Activated naive CD8-positive, alpha-beta T cell treated with anti-CD3 and anti-CD28 coated beads for 36 hours (primary cell): ENCODE data around the gene PTTG1. TPM values are rescaled to one million over a fixed set of nuclear protein-coding genes. Genes with fewer than 3 reads are reported as not detected.
A peak's percentile ranks its signal among the peaks of the same experiment; 100 is the strongest.

Source experiments
- DNase-seq: peaks from one replicate; pipeline ENCODE4 v3.0.0; 2021
- H3K27ac Mint-ChIP-seq: one replicate; pipeline ENCODE4 v1.8.0; 2022; ENCODE audit warnings: mild to moderate bottlenecking, moderate library complexity, mixed read lengths
- H3K27me3 Mint-ChIP-seq: one replicate; pipeline ENCODE4 v1.8.0; 2022; ENCODE audit warnings: mild to moderate bottlenecking, mixed read lengths
- H3K36me3 Mint-ChIP-seq: one replicate; pipeline ENCODE4 v1.8.0; 2021; ENCODE audit warnings: mild to moderate bottlenecking, mixed read lengths
- H3K4me1 Mint-ChIP-seq: one replicate; pipeline ENCODE4 v1.8.0; 2021; ENCODE audit warnings: mixed read lengths
- H3K4me3 Mint-ChIP-seq: one replicate; pipeline ENCODE4 v1.8.0; 2022; ENCODE audit warnings: mild to moderate bottlenecking, moderate library complexity, mixed read lengths
- H3K9me3 Mint-ChIP-seq: one replicate; pipeline ENCODE4 v1.8.0; 2022; ENCODE audit warnings: mixed read lengths
- total RNA-seq, 2 experiments: library from RNA; stranded (reverse); gene quantifications; one replicate each; pipeline ENCODE4 v1.2.3, GENCODE V29; 2021

PTTG1 gene
- total RNA-seq, 2 experiments from 2014 or later, result 102 to 105 TPM

- H3K4me3 Mint-ChIP-seq, result peak overlapping the region; percentile 82
- H3K27me3 Mint-ChIP-seq, result peaks cover 10% of the 10 kb centered on the region
- peaks cover 49% of the 10 kb centered on the region for H3K4me1 Mint-ChIP-seq
- H3K36me3 Mint-ChIP-seq, result peaks cover 5% of the 10 kb centered on the region
- no peaks in the 10 kb centered on the region for H3K9me3 Mint-ChIP-seq
- H3K27ac Mint-ChIP-seq, result peak overlapping the region; percentile 99
- DNase-seq, result peak; percentile 53
Observed at GRCh38 chr5:160438316-160439204, 16.9 kb downstream of the PTTG1 start.

- Mint-ChIP-seq H3K27me3 (peaks cover 8% of the 10 kb centered on the region), H3K27ac (peak overlapping the region; percentile 99), H3K4me1 (peaks cover 54% of the 10 kb centered on the region), H3K9me3 (peaks cover 3% of the 10 kb centered on the region), H3K36me3 (peaks cover 7% of the 10 kb centered on the region), H3K4me3 (peak overlapping the region; percentile 82)
- peak; percentile 85 for DNase-seq
Observed at GRCh38 chr5:160439205-160439600, 17.5 kb downstream of the PTTG1 start.

GRCh38 chr5:160441311-160441781, 19.7 kb downstream of the PTTG1 start:
- H3K27ac Mint-ChIP-seq, result peak overlapping the region; percentile 69
- H3K27me3 Mint-ChIP-seq, result no peaks in the 10 kb centered on the region
- peaks cover 66% of the 10 kb centered on the region for H3K4me1 Mint-ChIP-seq
- peaks cover 3% of the 10 kb centered on the region for H3K9me3 Mint-ChIP-seq
- no peak for DNase-seq
- H3K36me3 Mint-ChIP-seq, result peaks cover 7% of the 10 kb centered on the region
- no peak overlapping the region for H3K4me3 Mint-ChIP-seq

- H3K9me3 Mint-ChIP-seq, result peaks cover 7% of the 10 kb centered on the region
- no peaks in the 10 kb centered on the region for H3K27me3 Mint-ChIP-seq
- no peak for DNase-seq
- peaks cover 56% of the 10 kb centered on the region for H3K4me1 Mint-ChIP-seq
- no peak overlapping the region for H3K4me3 Mint-ChIP-seq
- H3K36me3 Mint-ChIP-seq, result peaks cover 11% of the 10 kb centered on the region
- no peak overlapping the region for H3K27ac Mint-ChIP-seq
Observed at GRCh38 chr5:160442824-160443431, 21.3 kb downstream of the PTTG1 start.

- Mint-ChIP-seq H3K27me3 (no peaks in the 10 kb centered on the region), H3K27ac (no peak overlapping the region), H3K9me3 (peaks cover 10% of the 10 kb centered on the region), H3K4me3 (no peak overlapping the region), H3K36me3 (peaks cover 15% of the 10 kb centered on the region), H3K4me1 (peaks cover 47% of the 10 kb centered on the region)
- DNase-seq, result no peak
Observed at GRCh38 chr5:160444407-160444806, 22.8 kb downstream of the PTTG1 start.

- no peak for DNase-seq
- Mint-ChIP-seq H3K27me3 (no peaks in the 10 kb centered on the region), H3K4me1 (peaks cover 44% of the 10 kb centered on the region), H3K36me3 (peaks cover 18% of the 10 kb centered on the region), H3K9me3 (peaks cover 15% of the 10 kb centered on the region), H3K27ac (no peak overlapping the region), H3K4me3 (no peak overlapping the region)
Observed at GRCh38 chr5:160445132-160445531, 23.5 kb downstream of the PTTG1 start.

- Mint-ChIP-seq H3K27ac (no peak overlapping the region), H3K36me3 (peaks cover 18% of the 10 kb centered on the region), H3K27me3 (no peaks in the 10 kb centered on the region), H3K4me3 (no peak overlapping the region), H3K9me3 (peaks cover 15% of the 10 kb centered on the region), H3K4me1 (peaks cover 44% of the 10 kb centered on the region)
- DNase-seq, result no peak
Observed at GRCh38 chr5:160445751-160446150, 24.1 kb downstream of the PTTG1 start.

GRCh38 chr5:160448886-160449285, 27.2 kb downstream of the PTTG1 start:
- H3K27ac Mint-ChIP-seq, result no peak overlapping the region
- no peak for DNase-seq
- no peak overlapping the region for H3K4me3 Mint-ChIP-seq
- H3K4me1 Mint-ChIP-seq, result peaks cover 25% of the 10 kb centered on the region
- H3K27me3 Mint-ChIP-seq, result peaks cover 6% of the 10 kb centered on the region
- peaks cover 16% of the 10 kb centered on the region for H3K36me3 Mint-ChIP-seq
- peaks cover 14% of the 10 kb centered on the region for H3K9me3 Mint-ChIP-seq

- peaks cover 12% of the 10 kb centered on the region for H3K9me3 Mint-ChIP-seq
Observed at GRCh38 chr5:160449458-160449857, 27.8 kb downstream of the PTTG1 start.

GRCh38 chr5:160450164-160450932, 28.7 kb downstream of the PTTG1 start:
- Mint-ChIP-seq H3K27me3 (peaks cover 14% of the 10 kb centered on the region), H3K36me3 (peaks cover 14% of the 10 kb centered on the region), H3K4me3 (no peak overlapping the region), H3K9me3 (peaks cover 12% of the 10 kb centered on the region), H3K27ac (no peak overlapping the region), H3K4me1 (peaks cover 15% of the 10 kb centered on the region)
- no peak for DNase-seq

More at GRCh38 chr5:160449458-160449857, 27.8 kb downstream of the PTTG1 start:
- no peak for DNase-seq
- Mint-ChIP-seq H3K4me1 (peaks cover 21% of the 10 kb centered on the region), H3K4me3 (no peak overlapping the region), H3K36me3 (peaks cover 14% of the 10 kb centered on the region), H3K27me3 (peaks cover 10% of the 10 kb centered on the region), H3K27ac (no peak overlapping the region)

- no peak for DNase-seq
- Mint-ChIP-seq H3K9me3 (peaks cover 12% of the 10 kb centered on the region), H3K36me3 (peaks cover 14% of the 10 kb centered on the region), H3K27ac (no peak overlapping the region), H3K27me3 (peaks cover 14% of the 10 kb centered on the region), H3K4me1 (peaks cover 19% of the 10 kb centered on the region), H3K4me3 (no peak overlapping the region)
Observed at GRCh38 chr5:160451281-160451680, 29.6 kb downstream of the PTTG1 start.

GRCh38 chr5:160452036-160452435, 30.4 kb downstream of the PTTG1 start:
- H3K4me3 Mint-ChIP-seq, result no peak overlapping the region
- peaks cover 14% of the 10 kb centered on the region for H3K36me3 Mint-ChIP-seq
- no peak overlapping the region for H3K27ac Mint-ChIP-seq
- no peak for DNase-seq
- peaks cover 14% of the 10 kb centered on the region for H3K27me3 Mint-ChIP-seq
- H3K9me3 Mint-ChIP-seq, result peaks cover 12% of the 10 kb centered on the region
- peaks cover 26% of the 10 kb centered on the region for H3K4me1 Mint-ChIP-seq

- peaks cover 12% of the 10 kb centered on the region for H3K36me3 Mint-ChIP-seq
- H3K27ac Mint-ChIP-seq, result no peak overlapping the region
- DNase-seq, result no peak
- peaks cover 14% of the 10 kb centered on the region for H3K27me3 Mint-ChIP-seq
- H3K4me3 Mint-ChIP-seq, result no peak overlapping the region
- H3K4me1 Mint-ChIP-seq, result peaks cover 28% of the 10 kb centered on the region
- H3K9me3 Mint-ChIP-seq, result peaks cover 9% of the 10 kb centered on the region
Observed at GRCh38 chr5:160452795-160453194, 31.1 kb downstream of the PTTG1 start.

GRCh38 chr5:160453751-160454150, 32.1 kb downstream of the PTTG1 start:
- peaks cover 14% of the 10 kb centered on the region for H3K27me3 Mint-ChIP-seq
- H3K27ac Mint-ChIP-seq, result no peak overlapping the region
- DNase-seq, result no peak
- H3K36me3 Mint-ChIP-seq, result peaks cover 7% of the 10 kb centered on the region
- H3K4me1 Mint-ChIP-seq, result peaks cover 28% of the 10 kb centered on the region
- peaks cover 5% of the 10 kb centered on the region for H3K9me3 Mint-ChIP-seq
- no peak overlapping the region for H3K4me3 Mint-ChIP-seq

GRCh38 chr5:160455600-160455999, 33.9 kb downstream of the PTTG1 start:
- Mint-ChIP-seq H3K4me3 (no peak overlapping the region), H3K36me3 (peaks cover 5% of the 10 kb centered on the region), H3K27me3 (peaks cover 14% of the 10 kb centered on the region), H3K4me1 (peaks cover 34% of the 10 kb centered on the region), H3K9me3 (no peaks in the 10 kb centered on the region), H3K27ac (no peak overlapping the region)
- DNase-seq, result no peak
